Activated CD4-positive, alpha-beta T cell treated with anti-CD3 and anti-CD28 coated beads, Interleukin-2, amount 50 U/mL, for 4 hours (primary cell): Measurements from ENCODE around the gene OSM.

Experiments
- DNase-seq, 2 experiments: peaks; one replicate each; pipeline ENCODE4 v3.0.0-alpha.2; 2020

OSM gene

DNA sequence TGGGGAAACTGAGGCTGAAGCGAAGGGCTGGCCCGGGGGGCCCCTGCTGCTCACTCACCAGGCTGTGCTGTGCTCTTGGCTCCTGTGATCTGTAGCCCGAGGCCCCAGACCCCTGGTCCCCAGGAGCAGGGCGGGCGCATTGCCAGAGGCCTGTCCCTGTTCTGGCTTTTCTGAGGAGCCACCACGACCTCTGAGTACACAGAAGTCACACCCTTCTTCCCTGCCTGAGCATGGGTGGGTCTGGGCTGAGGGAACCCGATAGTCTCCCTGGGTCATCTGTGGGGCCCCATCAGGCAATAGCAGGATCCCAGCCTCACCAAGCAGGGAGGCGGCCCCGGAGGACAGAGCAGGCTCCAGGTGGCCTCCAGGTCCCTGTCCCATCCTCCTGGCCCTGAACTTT, 17.5 kb upstream of the OSM start:
- no peak for DNase-seq

- DNase-seq, result no peak
These were observed 16.7 kb upstream of the OSM start for GRCh38 chr22:30283342-30283741.

GRCh38 chr22:30282616-30283046, 16.0 kb upstream of the OSM start:
- no peak for DNase-seq

GRCh38 chr22:30280505-30280904, 13.9 kb upstream of the OSM start:
- no peak for DNase-seq

DNA sequence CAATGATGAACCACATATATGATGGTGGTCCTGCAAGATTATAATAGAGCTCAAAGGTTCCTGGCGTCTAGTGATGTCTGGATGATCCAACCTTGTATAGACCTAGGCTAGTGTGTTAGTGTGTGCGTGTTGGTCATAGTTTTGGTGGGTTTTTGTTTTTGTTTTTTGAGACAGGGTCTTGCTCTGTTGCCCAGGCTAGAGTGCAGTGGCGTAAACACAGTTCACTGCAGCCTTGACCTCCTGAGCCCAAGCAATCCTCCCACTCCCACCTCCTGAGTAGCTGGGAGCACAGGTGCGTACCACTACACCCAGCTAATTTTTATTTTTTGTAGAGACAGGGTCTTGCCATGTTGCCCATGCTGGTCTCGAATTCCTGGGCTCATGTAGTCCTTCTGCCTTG, 13.3 kb upstream of the OSM start:
- no peak for DNase-seq

- DNase-seq, result no peak
These were observed 12.6 kb upstream of the OSM start for GRCh38 chr22:30279046-30279788.

DNA sequence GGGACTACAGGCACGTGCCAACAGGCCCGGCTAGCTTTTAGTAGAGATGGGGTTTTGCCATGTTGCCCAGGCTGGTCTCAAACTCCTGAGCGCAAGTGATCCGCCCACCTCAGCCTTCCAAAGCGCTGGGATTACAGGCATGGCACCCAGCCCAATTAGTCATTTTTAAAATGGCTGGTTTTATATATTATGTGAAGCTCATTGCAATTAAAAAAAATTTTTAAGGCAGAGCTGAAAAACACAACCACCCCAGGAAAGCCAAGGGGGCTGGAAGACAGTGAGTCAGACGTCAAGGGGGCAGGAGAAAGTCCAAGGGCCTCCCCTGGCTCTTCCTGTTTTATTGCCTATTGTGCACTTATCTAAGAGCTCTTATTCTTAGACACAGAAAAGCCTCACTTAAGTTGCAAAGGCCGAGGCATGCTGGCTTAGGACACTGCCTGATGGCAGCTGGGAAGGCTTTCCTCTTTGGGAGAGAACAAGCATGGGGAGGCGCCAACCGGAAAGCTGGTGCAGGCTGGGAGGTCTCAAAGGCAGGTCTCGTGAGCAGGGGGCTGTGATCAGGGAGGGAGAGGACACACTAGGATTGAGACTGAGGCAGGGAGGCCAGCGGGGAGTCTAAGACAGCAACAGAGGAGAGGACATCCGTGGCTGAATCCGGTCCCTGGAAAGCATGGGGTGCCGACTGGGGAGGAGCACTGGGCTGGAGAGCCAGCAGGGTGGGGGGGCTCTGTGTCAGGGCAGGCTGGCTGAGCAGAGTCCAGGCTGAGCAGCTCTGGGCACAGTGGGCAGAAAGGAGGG, 11.1 kb upstream of the OSM start:
- DNase-seq, result no peak

GRCh38 chr22:30276039-30276438, 9.4 kb upstream of the OSM start:
- DNase-seq, result no peak

DNA sequence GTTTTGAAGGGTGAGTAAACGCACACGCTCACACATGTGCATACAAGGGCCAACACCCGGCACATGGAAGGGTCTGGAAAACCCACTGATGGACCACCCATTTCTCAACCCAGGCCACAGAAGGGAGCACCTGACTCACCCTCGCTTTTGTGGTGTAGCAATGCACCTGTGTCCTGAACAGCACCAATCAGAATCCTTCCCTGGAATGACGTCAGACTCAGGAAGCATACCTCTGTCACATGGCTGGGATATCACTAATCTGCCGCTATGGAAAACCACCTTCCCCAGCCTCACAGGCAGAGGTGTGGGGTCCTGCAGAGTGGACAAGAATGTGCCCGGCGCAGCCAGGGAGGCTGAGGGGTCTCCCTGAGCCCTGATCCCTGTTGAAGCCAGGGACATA, 9.0 kb upstream of the OSM start:
- DNase-seq, result peak in 1 of 2 experiments; percentile 36

DNA sequence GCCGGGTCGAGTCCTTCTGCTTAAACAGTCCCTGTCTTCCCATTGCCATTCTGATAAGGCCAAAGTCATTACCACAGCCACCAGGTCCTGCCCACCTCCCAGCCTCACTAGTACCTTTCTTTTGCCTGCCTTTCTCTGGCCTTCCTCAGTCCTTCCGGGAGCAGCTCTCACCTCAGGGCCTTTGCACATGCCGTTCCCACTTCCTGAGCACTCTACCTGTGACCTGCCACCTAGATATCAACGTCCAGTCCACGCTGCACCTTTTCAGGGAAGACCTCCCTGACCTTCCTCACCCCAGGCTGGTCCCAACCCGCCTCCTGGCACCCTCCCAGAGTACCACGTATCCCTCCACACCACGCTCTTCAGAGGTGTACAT, 7.8 kb upstream of the OSM start:
- no peak for DNase-seq

DNA sequence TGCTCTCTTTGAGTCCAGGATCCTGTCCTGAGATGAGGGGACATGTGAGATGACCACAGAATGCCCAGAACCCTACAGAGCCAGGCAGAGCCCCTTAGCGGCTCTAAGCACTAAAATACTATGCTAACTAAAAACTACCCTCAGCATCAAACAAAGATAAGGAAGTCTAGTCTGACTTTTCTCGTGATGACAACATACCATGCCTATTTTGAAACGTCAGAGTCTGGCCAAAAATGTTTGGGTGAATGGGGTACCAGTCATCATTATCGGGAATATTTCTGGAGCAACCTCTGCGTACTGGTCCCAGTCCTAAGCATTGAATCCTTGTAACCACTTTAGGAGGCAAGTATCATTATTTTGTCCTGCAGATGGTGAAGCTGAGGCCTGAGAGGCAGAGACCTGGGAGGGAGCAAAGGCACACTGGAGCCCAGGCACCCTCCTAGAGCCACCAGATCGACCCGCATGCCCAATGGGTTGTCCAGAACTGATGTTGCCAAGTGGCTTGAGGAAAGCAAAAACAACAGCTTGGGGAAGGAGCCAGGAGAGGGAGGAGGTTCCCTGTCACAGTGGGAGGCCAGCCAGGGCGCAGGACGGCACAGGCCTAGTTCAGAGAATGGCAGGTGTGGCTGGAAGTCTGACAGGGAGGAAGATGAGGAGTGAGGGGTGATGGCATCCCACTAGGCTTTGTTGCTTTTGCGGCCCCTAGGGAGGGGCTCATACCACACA, 7.2 kb upstream of the OSM start:
- no peak for DNase-seq

- DNase-seq, result no peak
These were observed 6.3 kb upstream of the OSM start for GRCh38 chr22:30272781-30273601.

DNA sequence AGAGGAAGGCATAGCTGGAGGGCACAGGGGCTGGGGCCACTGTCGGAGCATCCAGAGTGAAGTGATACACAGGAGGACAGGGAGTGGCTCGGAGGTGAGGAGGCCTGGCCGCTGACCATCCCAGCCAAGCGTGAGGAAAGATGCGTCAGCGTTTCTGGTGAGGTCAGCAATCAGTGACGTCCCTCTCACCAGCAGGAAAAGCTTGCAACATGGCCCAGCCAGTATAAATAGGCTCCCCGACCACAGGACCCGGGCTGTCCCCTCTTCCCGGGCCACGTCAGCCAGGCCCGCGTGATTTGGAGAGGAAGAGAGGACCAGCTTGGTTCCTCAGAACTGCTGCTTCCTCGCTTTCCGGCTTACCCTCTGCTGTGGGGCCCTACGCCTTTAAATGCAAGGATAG, 4.2 kb upstream of the OSM start:
- DNase-seq, result no peak

- DNase-seq, result no peak
These were observed 1.7 kb upstream of the OSM start for GRCh38 chr22:30268331-30268730.

GRCh38 chr22:30267382-30268302, 991 bp upstream of the OSM start:
- peak; percentile 49 to 50 for DNase-seq

DNA sequence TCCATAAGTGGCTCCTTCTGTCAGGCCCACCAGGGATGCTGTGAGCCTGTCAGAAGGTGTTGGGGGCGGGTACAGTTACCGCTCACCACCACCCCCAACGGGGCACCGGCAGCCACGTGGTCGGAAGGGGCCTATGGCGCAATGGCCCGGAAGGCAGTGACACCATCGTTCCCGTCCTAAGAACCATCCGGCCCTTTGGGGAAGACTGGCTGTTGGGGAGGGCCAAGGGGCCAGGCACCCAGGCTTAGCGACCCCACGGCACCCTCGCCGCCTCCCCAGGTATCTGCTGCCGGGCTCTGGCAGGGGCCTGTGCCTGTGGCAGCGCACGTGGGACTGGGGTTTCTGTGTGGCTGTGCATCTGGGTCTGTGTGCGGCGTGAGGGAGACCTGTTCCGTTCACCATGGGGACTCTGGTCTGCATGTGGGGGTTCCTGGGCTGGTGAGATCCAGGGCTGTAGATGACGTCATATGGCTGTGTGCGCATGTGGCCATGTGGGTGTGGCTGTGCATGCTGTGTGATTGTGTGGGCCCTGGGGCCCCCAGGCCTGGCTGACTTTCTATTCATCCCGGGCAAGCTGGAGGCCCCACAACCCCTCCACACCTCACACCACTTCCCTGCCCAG, 717 bp downstream of the OSM start:
- DNase-seq, result peak; percentile 78 to 84

- no peak for DNase-seq
These were observed 1.4 kb downstream of the OSM start for GRCh38 chr22:30265131-30265720.

DNA sequence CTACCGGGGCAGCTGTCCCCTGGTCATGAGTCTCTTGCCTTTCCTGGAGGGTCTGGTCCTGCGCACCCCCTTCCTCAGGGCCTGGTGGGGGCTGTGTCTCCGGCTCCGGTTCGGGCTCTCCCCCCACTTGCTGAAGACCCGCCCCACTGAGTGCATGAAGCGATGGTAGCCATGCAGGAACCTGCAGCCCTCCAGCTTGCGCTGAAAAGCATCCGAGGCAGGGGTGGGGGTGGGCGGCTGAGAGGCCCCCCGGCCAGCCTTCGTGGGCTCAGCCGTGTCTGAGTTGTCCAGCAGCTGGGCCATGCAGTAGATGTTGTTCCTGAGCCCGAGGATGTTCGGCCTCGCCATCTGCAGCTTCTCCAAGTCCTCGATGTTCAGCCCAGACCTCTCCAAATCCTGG, 2.8 kb downstream of the OSM start:
- DNase-seq, result no peak

- DNase-seq, result peak; percentile 76 to 82
These were observed 3.5 kb downstream of the OSM start for GRCh38 chr22:30262917-30263741.

GRCh38 chr22:30262112-30262511, 4.5 kb downstream of the OSM start:
- no peak for DNase-seq
